ENCODE results near the gene PDE9A.

DNA sequence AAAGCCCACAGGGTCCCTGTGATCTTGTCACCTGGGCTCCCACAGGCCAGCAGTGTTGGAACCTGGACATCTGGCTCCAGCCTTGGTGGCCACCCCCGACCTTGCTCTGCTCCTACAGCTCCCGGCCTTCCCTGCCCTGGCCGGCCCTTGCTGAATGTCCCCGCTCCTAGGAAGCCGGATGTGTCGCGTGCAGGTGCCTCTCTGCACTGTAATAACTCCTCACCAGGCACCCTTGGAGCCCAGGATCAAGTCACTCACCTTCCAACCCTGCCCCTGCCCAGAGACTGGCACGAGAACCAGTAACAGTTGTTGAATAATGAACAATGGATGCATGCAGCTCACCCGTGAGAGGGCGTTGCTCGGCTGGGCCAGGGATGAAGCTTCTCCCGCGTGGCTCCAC lies 12.1 kb downstream of the PDE9A start:
- TF ChIP-seq, protein P1, sequence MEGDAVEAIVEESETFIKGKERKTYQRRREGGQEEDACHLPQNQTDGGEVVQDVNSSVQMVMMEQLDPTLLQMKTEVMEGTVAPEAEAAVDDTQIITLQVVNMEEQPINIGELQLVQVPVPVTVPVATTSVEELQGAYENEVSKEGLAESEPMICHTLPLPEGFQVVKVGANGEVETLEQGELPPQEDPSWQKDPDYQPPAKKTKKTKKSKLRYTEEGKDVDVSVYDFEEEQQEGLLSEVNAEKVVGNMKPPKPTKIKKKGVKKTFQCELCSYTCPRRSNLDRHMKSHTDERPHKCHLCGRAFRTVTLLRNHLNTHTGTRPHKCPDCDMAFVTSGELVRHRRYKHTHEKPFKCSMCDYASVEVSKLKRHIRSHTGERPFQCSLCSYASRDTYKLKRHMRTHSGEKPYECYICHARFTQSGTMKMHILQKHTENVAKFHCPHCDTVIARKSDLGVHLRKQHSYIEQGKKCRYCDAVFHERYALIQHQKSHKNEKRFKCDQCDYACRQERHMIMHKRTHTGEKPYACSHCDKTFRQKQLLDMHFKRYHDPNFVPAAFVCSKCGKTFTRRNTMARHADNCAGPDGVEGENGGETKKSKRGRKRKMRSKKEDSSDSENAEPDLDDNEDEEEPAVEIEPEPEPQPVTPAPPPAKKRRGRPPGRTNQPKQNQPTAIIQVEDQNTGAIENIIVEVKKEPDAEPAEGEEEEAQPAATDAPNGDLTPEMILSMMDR (IDR thresholded peaks at IDR 0.05): no peak
- TF ChIP-seq EP300 (IDR thresholded peaks at IDR 0.05): no peak
- no peak for TF ChIP-seq POLR2A (IDR thresholded peaks at IDR 0.05; ENCODE audit: low read depth)
- TF ChIP-seq POLR2AphosphoS5 (IDR thresholded peaks at IDR 0.05): no peak

Measured in esophagus muscularis mucosa (tissue), 4 donors.